Medulla oblongata (tissue), 1 donor: ENCODE results near the gene XYLT1.
"Not testable (repeated sequence)": the region's sequence is repeated elsewhere in the genome, so short reads cannot be mapped to it uniquely, and the experiment has no call there.

ENCODE experiments used
- DNase-seq: peaks from one replicate; pipeline ENCODE4 v3.0.0-alpha.2; 2015; ENCODE audit errors: extremely low spot score

The XYLT1 gene

DNA sequence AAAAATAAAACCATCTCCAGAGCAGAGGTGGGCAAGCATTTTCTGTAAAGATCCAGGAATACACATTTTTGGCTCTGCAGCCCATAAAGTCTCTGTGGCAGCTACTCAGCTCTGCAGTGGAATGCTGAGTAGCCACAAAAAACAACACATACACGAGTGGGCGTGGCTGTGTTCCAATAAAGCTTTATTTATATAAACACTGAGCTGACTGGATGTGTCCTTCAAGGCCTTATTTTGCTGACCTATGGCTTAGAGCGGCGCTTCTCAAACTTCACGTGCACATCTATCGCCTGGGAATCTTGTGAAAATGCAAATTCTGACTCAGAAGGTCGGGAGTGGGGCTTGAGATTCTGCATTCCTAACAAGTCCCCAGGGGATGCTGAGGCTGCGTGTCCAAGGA lies 39.7 kb downstream of the XYLT1 start:
- no peak for DNase-seq

DNA sequence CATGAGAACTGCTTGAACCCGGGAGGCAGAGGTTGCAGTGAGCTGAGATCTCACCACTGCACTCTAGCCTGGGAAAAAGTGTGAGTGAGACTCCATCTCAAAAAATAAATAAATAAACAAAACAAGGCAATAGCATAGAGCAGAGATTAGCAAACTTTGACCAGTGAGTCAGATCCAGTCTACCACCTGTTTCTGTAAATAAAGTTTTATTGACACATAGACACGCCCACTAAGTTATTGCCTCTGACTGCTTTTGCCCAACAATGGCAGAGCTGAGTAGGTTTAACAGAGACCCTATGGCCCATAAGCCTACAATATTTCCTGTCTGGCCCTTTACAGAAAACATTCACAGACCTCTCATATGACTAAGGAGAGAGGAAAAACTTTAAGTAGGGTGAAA lies 44.3 kb downstream of the XYLT1 start:
- DNase-seq = no peak

DNA sequence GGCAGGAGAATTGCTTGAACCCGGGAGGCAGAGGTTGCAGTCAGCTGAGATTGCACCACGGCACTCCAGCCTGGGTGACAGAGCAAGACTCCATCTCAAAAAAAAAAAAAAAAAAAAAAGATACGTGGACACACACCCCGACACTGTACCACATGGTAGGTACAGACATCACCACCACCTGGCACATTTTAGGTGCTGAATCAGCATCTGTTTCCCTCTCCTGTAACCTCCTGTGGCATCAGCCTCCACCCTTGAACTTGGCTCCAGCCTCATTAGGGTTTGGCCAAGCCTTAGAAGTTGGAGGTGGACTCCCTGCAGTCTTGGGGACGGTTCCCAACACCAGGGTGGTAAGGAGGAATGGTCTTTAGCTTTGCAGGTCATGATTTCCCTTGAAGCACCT lies 46.0 kb downstream of the XYLT1 start:
- DNase-seq = no peak

DNA sequence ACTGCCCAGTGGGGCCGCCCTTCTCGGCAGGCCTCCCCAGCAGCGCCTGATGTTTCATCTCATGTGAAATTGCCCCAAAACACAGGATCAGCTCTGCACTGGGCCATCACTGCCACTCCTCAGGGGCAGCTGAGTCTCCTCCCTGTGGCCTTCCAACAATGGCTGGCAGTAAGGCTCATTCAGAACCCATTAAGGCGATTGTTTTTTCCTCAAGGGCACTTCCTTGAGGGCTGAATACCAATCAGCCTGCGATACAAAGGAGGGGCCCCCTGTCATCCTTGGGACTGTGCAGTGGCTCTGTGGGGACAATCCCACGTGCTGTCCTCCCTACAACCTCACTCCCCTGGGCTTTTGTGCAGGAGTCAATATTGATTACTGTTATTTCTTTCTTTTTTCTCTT lies 47.5 kb downstream of the XYLT1 start:
- DNase-seq = no peak

DNA sequence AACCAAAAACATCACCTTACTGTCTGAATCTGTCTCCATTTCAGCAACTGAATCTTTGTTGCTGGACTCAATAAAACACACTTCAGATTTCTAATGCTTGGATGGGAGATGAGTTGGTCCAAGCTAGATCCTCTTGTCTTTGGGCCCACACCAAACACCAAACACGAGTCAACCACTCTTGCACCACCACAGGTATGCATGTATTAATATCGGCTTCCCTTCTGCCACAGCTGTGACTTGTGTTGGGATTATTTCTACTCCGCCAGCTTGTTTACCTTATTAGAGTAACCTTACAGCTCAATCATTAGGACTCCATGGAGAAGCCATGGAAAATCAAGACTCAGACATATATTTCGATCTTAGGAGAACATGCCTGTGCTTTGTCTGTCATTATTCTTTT lies 49.9 kb downstream of the XYLT1 start:
- no peak for DNase-seq

DNA sequence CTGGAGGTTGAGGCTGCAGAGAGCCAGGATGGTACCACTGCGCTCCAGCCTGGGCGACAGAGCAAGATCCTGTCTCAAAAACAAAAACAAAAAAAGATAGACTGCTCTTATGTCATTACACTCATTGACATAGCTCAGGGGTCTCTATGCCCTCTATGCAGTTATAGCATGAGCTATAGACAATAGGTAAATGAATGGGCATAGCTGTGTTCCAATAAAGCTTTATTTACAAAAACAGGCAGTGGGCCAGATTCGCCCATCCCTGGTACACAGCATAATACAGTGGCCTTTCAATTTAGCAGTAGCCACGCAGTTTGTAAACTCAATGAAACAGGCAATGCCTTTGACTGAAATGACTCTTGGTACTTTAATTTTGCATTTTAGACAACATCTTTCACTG lies 51.5 kb downstream of the XYLT1 start:
- no peak for DNase-seq

DNA sequence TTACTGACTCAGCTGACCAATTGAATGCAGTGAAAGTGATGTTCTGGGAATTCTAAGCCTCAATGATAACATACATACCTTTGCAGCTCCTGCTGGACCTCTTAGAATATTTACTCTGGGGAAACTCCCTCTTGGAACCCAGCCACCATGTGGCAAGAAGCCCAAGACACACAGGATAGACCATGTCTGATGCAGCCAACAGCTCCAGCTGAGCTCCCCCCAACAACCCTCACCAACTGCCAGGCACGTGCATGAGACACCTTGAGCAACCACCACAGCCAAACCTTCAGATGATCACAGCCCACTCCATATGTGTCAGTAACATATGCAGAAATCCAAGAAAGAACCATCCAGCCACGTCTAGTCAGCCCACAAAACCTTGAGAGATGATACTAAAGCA lies 53.0 kb downstream of the XYLT1 start:
- DNase-seq = no peak

DNA sequence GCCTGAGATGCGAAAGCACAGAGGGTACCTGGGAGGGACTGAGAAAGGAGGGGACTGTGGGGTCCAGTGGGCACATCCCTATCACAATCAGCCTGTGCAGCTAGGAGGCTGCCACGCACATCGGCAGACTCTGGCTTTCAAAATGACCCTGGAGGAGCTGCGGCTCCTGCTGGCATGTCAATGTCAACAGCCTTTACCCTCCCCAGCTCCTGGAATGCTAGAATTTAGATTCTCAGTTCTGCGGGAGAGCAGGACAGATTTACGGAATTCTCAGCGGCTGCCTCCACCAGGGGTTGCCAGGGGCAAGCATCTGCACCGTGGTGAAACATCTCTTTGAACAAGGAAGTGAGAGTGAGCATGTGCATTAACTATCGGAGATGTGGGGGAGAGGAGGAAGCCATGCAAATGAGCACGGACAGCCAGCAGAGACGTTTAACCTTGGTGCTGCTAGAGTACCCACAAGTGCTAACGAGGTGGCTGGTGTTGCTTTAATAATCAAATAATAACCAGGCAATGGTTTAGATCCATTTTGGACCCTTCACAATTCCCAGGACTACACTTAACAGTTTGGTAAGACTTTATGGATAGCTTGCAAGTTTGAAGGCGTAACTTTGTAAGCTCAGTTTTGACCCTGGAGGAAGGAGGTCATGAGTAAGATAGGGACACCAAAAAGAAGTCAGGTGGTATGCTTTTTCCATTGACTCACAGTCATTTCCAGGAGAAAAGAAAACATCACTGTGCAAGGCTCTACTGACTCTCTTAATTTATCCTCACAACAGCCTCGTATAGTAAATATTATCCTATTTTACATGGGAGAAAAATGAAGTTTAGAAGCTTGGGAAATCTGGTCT lies 54.1 kb downstream of the XYLT1 start:
- peak; percentile 85 for DNase-seq

DNA sequence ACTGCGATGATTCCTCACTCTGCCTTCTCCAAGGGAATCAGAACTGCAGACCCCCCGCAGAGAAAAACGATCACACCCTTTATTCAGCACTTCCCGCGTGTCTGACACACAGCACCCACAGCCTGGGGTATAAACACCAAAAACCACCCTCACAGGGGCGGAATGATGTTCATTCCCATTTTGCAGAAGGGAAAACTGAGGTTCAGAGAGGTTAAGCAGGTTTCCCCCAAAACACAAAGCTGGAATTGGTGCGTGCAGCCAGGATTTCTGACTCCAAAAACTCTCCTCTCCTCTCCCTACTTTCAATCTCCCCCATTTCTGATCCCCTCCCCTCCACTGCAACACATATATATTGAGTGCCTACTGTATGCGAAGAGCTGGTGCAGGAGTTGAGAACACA lies 55.8 kb downstream of the XYLT1 start:
- no peak for DNase-seq

DNA sequence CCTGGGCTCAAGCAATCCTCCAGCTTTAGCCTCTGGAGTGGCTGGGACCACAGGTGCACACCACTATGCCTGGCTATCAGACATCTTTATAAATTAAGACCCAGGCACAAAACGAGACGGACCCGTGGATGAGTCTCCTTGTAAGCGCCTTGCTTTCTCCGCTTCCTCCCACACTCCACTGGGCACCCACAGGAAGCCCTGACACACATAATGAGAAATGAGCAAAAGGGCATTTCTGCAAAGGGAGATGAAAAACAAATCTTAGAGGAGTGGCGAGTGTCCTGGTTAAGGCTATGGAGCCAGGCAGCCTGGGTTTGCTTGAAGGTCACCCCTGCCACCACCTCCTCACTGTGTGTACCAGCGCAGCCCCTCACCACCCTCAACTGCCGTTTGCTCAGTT lies 56.3 kb downstream of the XYLT1 start:
- DNase-seq = no peak

DNA sequence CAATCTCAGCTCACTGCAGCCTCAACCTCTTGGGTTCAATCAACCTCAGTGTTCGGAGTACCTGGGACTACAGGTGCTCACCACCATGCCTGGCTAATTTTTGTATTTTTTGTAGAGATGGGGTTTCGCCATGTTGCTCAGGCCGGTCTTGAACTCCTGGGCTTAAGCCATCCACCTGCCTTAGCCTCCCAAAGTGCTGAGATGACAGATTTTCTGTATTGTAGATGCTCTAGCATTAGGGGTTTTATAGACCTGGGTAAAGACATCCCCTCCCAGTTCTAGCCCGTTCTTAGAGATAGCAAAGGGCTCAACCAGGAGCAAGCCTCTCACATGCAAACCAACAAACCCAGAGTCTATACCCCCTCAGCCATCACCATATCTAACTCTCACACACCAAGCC lies 57.3 kb downstream of the XYLT1 start:
- no peak for DNase-seq

DNA sequence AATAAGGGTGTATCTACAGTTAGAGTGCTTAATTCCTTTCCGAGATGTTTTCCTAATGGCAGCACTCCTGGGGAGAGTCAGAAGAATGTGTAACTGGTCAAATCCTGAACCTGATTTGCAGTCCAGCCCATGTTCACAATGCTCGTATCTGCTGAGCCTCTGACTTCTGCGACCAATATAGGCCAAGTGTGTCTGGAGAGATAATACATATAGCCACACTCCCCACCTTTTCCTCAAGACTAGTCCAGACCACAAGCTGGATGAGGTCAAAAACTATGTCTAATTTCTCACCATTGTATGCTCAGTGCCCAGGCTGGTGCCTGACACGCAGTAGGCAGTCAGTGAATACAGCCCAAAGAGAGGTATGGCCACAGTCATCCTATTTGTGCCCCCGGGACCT lies 58.0 kb downstream of the XYLT1 start:
- DNase-seq = no peak

DNA sequence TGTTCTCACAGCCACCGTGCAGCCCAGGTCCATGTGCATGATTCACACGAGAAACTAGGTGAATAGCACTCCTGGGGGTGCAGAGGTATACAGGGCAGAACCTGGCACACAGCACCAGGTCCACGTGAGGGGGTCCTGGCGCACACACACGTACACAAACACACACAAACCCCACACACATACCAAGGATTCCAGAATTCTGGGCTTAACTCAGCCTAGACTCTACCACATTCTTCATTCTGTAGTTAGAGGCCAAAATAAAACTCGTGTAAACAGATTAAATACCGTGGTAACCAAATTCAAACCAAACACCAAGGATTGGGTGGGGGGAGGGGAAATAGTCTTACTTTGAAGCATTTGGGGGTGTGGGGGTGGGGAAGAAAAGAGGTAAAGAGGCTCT lies 58.5 kb downstream of the XYLT1 start:
- DNase-seq = no peak

DNA sequence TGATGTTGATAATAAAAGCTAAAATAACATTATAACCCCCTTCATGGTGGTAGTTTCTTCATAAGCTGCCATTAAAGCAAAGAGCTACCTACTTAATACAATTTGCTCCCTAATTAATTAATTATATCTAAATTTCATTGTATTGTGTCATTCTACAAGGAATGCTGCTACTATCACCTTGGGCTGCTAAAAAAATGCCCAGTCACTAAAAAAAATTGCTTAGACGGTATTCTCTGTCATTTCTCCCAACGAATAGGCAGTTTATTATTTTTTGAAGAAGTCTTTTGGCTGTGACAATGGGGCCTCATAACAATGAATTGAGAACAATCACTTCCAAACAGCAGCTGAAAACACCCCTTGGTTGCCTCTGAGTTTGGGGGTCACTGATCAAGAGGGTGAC lies 59.5 kb downstream of the XYLT1 start:
- no peak for DNase-seq

DNA sequence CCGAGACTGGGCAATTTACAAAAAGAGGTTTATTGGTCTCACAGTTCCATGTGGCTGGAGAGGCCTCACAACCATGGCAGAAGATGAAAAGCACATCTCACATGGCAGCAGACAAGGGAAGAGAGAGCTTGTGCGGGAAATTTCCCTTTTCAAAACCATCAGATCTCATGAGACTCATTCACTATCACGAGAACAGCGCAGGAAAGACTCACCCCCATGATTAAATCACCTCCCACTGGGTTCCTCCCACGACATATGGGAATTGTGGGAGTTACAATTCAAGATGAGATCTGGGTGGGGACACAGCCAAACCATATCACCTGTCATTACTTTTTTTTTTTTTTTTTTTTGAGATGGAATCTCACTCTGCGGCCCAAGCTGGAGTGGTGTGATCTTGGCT lies 60.4 kb downstream of the XYLT1 start:
- DNase-seq = not testable (repeated sequence)

DNA sequence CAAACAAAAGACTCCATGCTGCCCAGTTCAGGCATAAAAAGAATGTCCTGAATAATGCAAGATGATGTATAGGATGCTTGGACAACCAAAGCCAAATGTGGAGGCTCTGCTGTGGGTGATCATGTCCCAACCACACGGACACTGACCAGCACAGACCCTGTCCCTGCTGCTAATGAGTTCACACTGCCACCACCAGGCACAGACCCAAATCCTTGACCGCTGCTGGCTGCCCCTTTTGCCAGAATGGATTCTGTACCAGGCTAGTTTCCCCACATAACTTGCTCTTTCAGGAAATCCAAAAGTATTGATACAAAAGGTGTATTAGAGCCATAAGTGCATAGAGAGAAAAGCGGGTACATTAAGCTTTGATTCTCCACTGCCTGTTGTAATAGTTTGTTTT lies 60.9 kb downstream of the XYLT1 start:
- DNase-seq = peak; percentile 76

DNA sequence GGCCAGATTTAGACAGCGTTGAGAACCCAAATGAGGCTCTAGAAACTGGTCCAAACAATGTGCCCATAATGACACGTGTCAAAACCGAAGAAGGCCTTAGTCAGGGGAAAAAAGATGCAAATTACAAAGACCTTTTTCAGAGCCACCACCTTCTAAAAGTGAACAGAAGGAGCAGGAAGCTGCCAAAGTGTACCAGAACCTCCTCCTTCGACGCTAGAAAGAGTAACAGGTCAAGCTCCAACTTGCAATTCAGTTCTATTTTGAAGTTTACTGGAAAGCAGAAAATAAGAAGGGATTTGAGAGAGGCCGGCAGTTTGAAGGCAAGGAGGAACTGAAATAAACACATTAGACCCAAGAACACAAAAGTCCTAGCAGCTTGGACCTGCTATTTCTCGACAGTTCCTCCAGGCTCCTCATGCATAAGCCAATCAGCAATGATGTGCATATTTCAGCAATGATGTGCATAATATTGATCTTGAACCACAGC lies 61.8 kb downstream of the XYLT1 start:
- no peak for DNase-seq

DNA sequence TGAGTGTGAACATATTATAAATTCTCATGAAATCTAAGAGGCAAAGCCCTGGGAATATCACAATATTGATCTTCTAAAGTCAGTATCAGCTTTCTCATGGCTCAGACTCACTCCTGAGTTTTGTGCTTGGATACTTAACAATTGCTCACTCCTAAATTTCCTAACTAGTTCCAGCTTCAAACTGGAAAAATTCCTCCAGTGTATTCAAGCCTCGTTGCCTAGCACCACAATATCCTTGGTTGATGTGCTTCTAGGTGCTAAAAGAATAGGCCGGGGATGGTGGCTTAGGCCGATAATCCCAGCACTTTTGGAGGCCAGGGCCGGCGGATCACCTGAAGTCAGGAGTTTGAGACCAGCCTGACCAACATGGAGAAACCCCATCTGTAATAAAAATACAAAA lies 62.5 kb downstream of the XYLT1 start:
- no peak for DNase-seq

DNA sequence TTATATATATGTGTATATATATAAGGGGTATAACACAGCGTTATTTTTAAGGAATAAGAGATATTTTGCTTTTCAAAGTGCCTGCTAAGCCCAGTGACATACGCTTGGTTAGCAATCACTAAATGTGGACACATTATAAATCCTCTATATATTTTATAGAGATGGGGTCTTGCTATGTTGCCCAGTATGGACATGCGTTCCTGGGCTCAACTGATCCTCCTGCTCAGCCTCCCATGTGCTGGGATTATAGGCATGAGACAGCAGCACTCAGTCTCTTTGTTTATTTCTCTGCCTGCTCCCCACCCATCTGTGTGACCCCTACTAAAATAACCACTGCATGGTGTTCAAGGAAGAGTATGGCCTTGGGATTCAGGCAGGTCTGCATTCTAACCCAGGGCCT lies 63.4 kb downstream of the XYLT1 start:
- DNase-seq = no peak

DNA sequence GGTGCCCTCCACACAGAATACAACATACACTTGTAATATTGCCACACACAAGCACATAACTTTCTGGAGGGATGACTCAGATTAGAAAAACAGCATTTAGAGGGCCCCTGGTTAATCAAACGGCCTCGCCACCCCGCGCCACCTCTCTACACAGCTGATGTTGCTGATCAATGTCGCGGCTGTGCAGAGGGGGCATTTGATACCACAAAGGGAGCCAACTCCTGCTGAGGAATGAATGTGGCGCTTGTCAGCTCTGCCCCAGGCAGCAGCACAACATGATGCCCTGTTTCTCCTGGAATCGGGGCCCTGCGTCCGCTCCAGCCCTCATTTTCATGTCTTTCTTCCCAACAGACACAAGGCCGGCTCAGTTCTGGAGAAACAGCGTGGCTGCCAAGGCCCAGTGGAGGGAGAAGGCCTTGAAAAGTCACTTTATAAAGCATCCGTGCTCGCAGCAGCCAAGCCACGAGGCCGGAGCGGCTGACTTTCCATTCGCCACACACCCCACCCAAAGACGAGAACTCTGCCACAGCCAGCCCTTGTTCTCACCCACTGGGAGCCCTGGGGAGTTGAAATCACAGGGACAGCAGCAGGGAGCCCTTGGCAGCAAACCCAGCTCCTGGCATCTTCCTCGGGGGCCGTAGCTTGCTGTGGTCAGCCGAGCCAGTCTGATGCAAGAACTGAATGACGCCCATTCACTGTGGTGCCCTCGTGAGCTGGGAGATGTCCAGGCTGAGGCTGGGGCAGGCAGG lies 65.6 kb downstream of the XYLT1 start:
- DNase-seq = peak; percentile 97

DNA sequence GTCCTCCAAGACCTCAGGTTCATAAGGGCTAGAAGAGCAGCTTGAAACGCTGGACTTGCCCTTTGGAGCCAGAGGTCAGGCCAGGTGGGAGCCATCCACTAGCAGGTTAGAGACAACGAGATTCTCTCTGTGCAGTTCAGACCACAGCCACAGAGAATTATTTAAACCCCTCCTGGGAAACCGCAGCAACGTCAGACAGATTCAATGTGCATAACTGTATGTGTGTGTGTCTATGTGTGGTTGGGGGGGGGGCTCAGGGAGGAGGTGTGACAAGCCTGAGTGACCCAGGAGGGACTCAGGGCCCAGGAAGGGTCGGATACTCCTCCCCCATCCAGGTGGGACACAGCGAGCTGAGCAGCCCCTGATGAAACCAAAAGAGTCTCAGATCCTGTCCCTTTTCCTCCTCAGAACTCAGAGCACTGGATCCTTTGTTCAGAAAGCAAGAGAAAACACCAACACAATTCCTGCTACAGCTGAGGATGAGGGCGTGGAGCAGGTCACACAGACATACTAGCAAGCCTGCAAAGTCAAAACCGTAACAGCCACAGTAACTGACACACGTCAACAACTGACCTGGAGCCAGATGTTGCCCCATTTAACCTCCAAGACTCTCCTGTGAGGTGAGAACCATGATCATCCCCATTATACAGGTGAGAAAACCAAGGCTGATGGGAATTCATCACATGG lies 66.8 kb downstream of the XYLT1 start:
- peak; percentile 32 for DNase-seq

DNA sequence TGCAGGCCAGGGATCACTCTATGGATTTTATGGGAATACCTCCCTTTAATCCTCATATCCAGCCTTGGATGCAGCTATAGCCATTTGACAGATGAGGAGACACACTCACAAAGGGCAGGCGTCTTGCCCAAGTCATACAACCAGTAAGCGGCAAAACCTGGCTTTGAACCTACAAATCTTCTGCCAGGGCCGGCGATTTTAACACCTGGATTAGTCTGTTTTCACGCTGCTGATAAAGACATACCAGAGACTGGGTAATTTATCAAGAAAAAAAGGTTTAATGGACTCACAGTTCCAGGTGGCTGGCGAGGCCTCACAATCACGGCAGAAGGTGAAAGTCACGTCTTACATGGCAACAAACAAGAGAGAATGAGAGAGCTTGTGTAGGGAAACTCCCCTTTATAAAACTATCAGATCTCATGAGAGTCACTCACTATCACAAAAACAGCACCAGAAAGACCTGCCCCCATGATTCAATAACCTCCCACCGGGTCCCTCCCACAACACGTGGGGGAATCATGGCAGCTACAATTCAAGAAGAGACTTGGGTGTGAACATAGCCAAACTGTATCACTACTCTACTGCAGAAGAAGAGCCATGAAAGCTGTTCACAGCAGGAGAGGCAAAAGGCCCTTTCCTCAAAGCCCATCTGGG lies 67.5 kb downstream of the XYLT1 start:
- no peak for DNase-seq
